CD14-positive monocyte (primary cell): ENCODE results near the gene MAX. TPM values are rescaled to one million over a fixed set of nuclear protein-coding genes. Genes with fewer than 3 reads are reported as not detected.

Experiments
- DNase-seq, 3 donors: peaks; one replicate each; pipeline ENCODE4 v3.0.0-alpha.2; 2011 to 2022
- H2AFZ ChIP-seq: 2 replicates; pipeline ENCODE4 v1.6.0; 2012; ENCODE audit warnings: mild to moderate bottlenecking, low read depth, low read length, inconsistent platforms; ENCODE audit not compliant: insufficient read depth, poor library complexity, severe bottlenecking
- H3K27ac ChIP-seq, 2 donors: 1 replicate in 1 of 2; 2 replicates in 1 of 2; pipeline ENCODE4 v1.5.1; 2012 to 2013; ENCODE audit warnings: low read length in 2 of 2, control low read depth in 1 of 2, inconsistent platforms in 1 of 2, low read depth in 1 of 2, mild to moderate bottlenecking in 1 of 2
- H3K27me3 ChIP-seq, 2 donors: one replicate each; pipeline versions ENCODE4 v1.6.0 to v1.6.1; 2011 to 2013; ENCODE audit warnings: low read length in 2 of 2; ENCODE audit not compliant: control insufficient read depth in 2 of 2, insufficient read depth in 2 of 2
- H3K36me3 ChIP-seq, 2 donors: replicated peaks in 1 of 2; 1 replicate in 1 of 2; 2 replicates in 1 of 2; pipeline versions ENCODE4 v1.5.1 to v1.6.1; 2012 to 2013; ENCODE audit warnings: low read length in 2 of 2, control low read depth in 1 of 2, inconsistent platforms in 1 of 2, mild to moderate bottlenecking in 1 of 2; ENCODE audit not compliant: insufficient read depth in 2 of 2, control insufficient read depth in 1 of 2
- H3K4me1 ChIP-seq, 2 donors: 1 replicate in 1 of 2; 2 replicates in 1 of 2; pipeline versions ENCODE4 v1.5.1 to v1.6.1; 2012 to 2013; ENCODE audit warnings: low read length in 2 of 2, control low read depth in 1 of 2, inconsistent platforms in 1 of 2, mild to moderate bottlenecking in 1 of 2, moderate library complexity in 1 of 2; ENCODE audit not compliant: insufficient read depth in 2 of 2, control insufficient read depth in 1 of 2
- H3K4me2 ChIP-seq: replicated peaks from 2 replicates; pipeline ENCODE3; 2012; ENCODE audit warnings: low read length, moderate library complexity, mild to moderate bottlenecking; ENCODE audit not compliant: poor library complexity, severe bottlenecking; ENCODE audit errors: extremely low read depth
- H3K4me3 ChIP-seq, 3 experiments: fragments of 200-600 bp in 1 of 3; sonication (generic) in 1 of 3; replicated peaks in 1 of 3; 1 replicate in 2 of 3; 2 replicates in 1 of 3; pipeline ENCODE4 v1.5.1; 2011 to 2013; ENCODE audit warnings: low read length in 3 of 3, mild to moderate bottlenecking in 3 of 3, control low read depth in 2 of 3, low read depth in 2 of 3, inconsistent platforms in 1 of 3, moderate library complexity in 1 of 3
- H3K79me2 ChIP-seq: 2 replicates; pipeline ENCODE4 v1.6.0; 2012; ENCODE audit warnings: mild to moderate bottlenecking, control low read depth, inconsistent platforms, low read length, moderate library complexity; ENCODE audit not compliant: insufficient read depth
- H3K9ac ChIP-seq: 2 replicates; pipeline ENCODE4 v1.6.0; 2017; ENCODE audit warnings: low read length, mild to moderate bottlenecking; ENCODE audit not compliant: insufficient read depth, poor library complexity, severe bottlenecking
- H3K9me3 ChIP-seq, 2 donors: replicated peaks in 1 of 2; 1 replicate in 1 of 2; 2 replicates in 1 of 2; pipeline versions ENCODE4 v1.5.1 to v1.6.1; 2012 to 2013; ENCODE audit warnings: low read length in 2 of 2, control low read depth in 1 of 2; ENCODE audit not compliant: control insufficient read depth in 1 of 2, insufficient read depth in 1 of 2
- H4K20me1 ChIP-seq: 2 replicates; pipeline ENCODE4 v1.6.0; 2012; ENCODE audit warnings: mild to moderate bottlenecking, low read length, control low read depth, moderate library complexity; ENCODE audit not compliant: insufficient read depth
- H3K27ac Mint-ChIP-seq, 7 donors: one replicate each; pipeline ENCODE4 v1.8.0; 2020; ENCODE audit warnings: mild to moderate bottlenecking in 7 of 7, mixed read lengths in 7 of 7, moderate library complexity in 6 of 7, inconsistent platforms in 2 of 7
- H3K27me3 Mint-ChIP-seq, 3 donors: one replicate each; pipeline ENCODE4 v1.8.0; 2021 to 2022; ENCODE audit warnings: low read depth in 3 of 3, mild to moderate bottlenecking in 3 of 3, mixed read lengths in 3 of 3, moderate library complexity in 3 of 3, inconsistent platforms in 1 of 3
- H3K36me3 Mint-ChIP-seq, 2 donors: one replicate each; pipeline ENCODE4 v1.8.0; 2020; ENCODE audit warnings: mixed read lengths in 2 of 2, inconsistent platforms in 1 of 2, mild to moderate bottlenecking in 1 of 2
- H3K4me1 Mint-ChIP-seq: one replicate; pipeline ENCODE4 v1.8.0; 2020; ENCODE audit warnings: mild to moderate bottlenecking, mixed read lengths
- H3K4me3 Mint-ChIP-seq, 2 donors: one replicate each; pipeline ENCODE4 v1.8.0; 2020; ENCODE audit warnings: mild to moderate bottlenecking in 2 of 2, mixed read lengths in 2 of 2, moderate library complexity in 1 of 2
- H3K9me3 Mint-ChIP-seq, 7 donors: one replicate each; pipeline ENCODE4 v1.8.0; 2020 to 2022; ENCODE audit warnings: mixed read lengths in 7 of 7, mild to moderate bottlenecking in 6 of 7, moderate library complexity in 6 of 7, inconsistent platforms in 2 of 7
- WGBS: methylation state at CpG from one replicate; pipeline ENCODE4 v1.1.5; 2013; ENCODE audit warnings: missing lambda C conversion rate; ENCODE audit not compliant: insufficient coverage; 5-methylcytosine and 5-hydroxymethylcytosine counted together
- intact Hi-C, 2 donors: fragments of 100-400 bp; cut with micrococcal nuclease; formaldehyde crosslinking; loops; one replicate each; pipeline versions ENCODE4 v1.15.0 to v1.15.1; 2023
- polyA plus RNA-seq, 3 donors: library from polyadenylated mRNA; depleted of rRNA in 1 of 3; unstranded in 2 of 3; stranded (reverse) in 1 of 3; fragments of 300-500 nt in 2 of 3; fragments of >200 nt in 1 of 3; fragmentation: Illumina TruSeq in 2 of 3; gene quantifications; 1 replicate in 2 of 3; 2 replicates in 1 of 3; pipeline ENCODE4 v1.2.3, GENCODE V29; 2012 to 2021
- TF ChIP-seq, protein P1 (sequence below): fragments of 200-600 bp; IDR thresholded peaks from one replicate; pipeline ENCODE4 v1.8.0; 2022; ENCODE audit warnings: antibody characterized with exemption, mild to moderate bottlenecking

Gene MAX
- polyA plus RNA-seq, 3 donors: 78.2 to 87.0 (median 81.5) TPM

DNA sequence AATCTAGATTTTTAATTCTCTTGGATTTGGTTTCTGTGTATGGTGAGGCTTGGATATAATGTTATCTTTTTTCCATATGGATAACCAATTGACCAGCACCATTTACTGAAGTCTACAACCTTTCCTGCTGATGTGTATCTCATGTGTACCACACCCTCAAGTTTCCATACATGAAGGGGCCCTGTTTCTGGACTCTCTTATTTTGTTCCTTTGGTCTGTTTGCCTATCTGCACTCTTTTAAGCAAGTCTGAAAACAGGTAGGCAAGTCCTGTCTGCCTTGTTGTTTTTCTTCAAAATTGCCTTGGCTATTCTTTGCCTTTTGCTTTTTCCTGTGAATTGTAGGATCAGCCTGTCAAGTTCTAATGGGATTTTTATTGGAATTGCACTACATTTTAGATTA is 44.6 kb downstream of the MAX start:
- Mint-ChIP-seq H3K4me3 (no peak overlapping the region), H3K4me1 (peaks cover 33% of the 10 kb centered on the region), H3K9me3 (peaks cover 0 to 2% (median 0%) of the 10 kb centered on the region in 7 donors), H3K27me3 (peaks cover 0 to 3% (median 0%) of the 10 kb centered on the region in 3 donors), H3K36me3 (peaks cover 53 to 70% of the 10 kb centered on the region in 2 donors), H3K27ac (peak overlapping the region in 3 of 7 donors; percentile 12 to 51 (median 18))
- Histone ChIP-seq H3K9ac (no peak overlapping the region), H4K20me1 (peaks cover 2% of the 10 kb centered on the region), H3K9me3 (no peaks in the 10 kb centered on the region), H3K27me3 (no peaks in the 10 kb centered on the region), H2AFZ (no peak overlapping the region), H3K36me3 (peaks cover 21 to 62% of the 10 kb centered on the region in 2 donors), H3K27ac (no peak overlapping the region), H3K79me2 (peaks cover 6% of the 10 kb centered on the region), H3K4me2 (no peak overlapping the region), H3K4me1 (peaks cover 15 to 18% of the 10 kb centered on the region in 2 donors), H3K4me3 (no peak overlapping the region)
- intact Hi-C loops: no loop called here
- TF ChIP-seq, protein P1, sequence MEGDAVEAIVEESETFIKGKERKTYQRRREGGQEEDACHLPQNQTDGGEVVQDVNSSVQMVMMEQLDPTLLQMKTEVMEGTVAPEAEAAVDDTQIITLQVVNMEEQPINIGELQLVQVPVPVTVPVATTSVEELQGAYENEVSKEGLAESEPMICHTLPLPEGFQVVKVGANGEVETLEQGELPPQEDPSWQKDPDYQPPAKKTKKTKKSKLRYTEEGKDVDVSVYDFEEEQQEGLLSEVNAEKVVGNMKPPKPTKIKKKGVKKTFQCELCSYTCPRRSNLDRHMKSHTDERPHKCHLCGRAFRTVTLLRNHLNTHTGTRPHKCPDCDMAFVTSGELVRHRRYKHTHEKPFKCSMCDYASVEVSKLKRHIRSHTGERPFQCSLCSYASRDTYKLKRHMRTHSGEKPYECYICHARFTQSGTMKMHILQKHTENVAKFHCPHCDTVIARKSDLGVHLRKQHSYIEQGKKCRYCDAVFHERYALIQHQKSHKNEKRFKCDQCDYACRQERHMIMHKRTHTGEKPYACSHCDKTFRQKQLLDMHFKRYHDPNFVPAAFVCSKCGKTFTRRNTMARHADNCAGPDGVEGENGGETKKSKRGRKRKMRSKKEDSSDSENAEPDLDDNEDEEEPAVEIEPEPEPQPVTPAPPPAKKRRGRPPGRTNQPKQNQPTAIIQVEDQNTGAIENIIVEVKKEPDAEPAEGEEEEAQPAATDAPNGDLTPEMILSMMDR: no peak
- no peak for DNase-seq

DNA sequence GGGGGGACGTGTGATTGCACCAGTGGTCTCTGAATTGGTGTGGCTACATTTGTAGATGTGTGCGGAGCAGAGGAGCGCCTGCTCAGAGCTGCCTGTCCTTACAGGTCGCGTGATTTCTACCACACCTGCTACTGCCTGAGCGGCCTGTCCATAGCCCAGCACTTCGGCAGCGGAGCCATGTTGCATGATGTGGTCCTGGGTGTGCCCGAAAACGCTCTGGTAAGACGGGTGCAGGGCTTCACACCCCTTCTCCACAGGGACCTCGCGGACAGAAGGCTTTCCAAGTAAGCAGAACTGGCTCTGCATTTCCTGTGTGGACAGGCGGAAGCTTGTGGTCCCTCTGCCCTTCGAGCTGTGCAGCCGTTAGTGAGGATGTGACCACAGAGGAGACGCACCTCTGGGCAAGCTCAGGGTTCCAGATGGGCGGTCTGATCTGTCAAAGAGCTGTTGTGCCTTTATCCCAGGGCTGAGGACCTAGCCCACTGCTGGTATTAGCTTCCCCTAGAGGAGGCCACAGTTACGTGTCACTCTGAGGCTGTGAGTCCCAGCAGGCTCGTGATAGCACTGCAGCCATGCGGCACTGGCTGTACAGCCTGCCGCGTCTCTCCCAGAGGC is 47.7 kb downstream of the MAX start:
- Histone ChIP-seq H3K4me1 (peaks cover 15 to 18% of the 10 kb centered on the region in 2 donors), H3K27me3 (no peaks in the 10 kb centered on the region), H3K4me2 (peak overlapping the region; percentile 71), H3K9me3 (no peaks in the 10 kb centered on the region), H3K27ac (peak overlapping the region; percentile 52 to 63), H3K36me3 (peaks cover 2 to 50% of the 10 kb centered on the region in 2 donors), H3K9ac (peak overlapping the region; percentile 39), H3K4me3 (peak overlapping the region; percentile 0 to 64 (median 16)), H4K20me1 (no peaks in the 10 kb centered on the region), H2AFZ (peak overlapping the region; percentile 63), H3K79me2 (peaks cover 6% of the 10 kb centered on the region)
- Mint-ChIP-seq H3K9me3 (peaks cover 0 to 2% (median 0%) of the 10 kb centered on the region in 7 donors), H3K4me3 (peak overlapping the region; percentile 64 to 83), H3K36me3 (peaks cover 37 to 47% of the 10 kb centered on the region in 2 donors), H3K27ac (peak overlapping the region; percentile 77 to 89 (median 82)), H3K4me1 (peaks cover 34% of the 10 kb centered on the region), H3K27me3 (peaks cover 0 to 3% (median 0%) of the 10 kb centered on the region in 3 donors)
- intact Hi-C loops: no loop called here
- 8% methylated on average over 15 of the region's 23 CpGs for WGBS
- peak; percentile 49 to 56 (median 50) for DNase-seq
- TF ChIP-seq, protein P1: no peak
